T-helper 22 cell (primary cell): Measurements from ENCODE around the gene MAPT.
"Not testable (repeated sequence)": the region's sequence is repeated elsewhere in the genome, so short reads cannot be mapped to it uniquely, and the experiment has no call there.

Experiments
- DNase-seq: peaks from one replicate; pipeline ENCODE4 v3.0.0-alpha.2; 2020; ENCODE audit warnings: low read depth

Gene MAPT

GRCh38 chr17:45954914-45955313, 60.6 kb downstream of the MAPT start:
- DNase-seq, result no peak

- no peak for DNase-seq
Observed at GRCh38 chr17:45955326-45955725, 61.0 kb downstream of the MAPT start.

GRCh38 chr17:45956090-45956489, 61.7 kb downstream of the MAPT start:
- no peak for DNase-seq

GRCh38 chr17:45956746-45957145, 62.4 kb downstream of the MAPT start:
- not testable (repeated sequence) for DNase-seq

GRCh38 chr17:45958307-45958706, 64.0 kb downstream of the MAPT start:
- DNase-seq, result no peak

- no peak for DNase-seq
Observed at GRCh38 chr17:45958994-45959665, 64.8 kb downstream of the MAPT start.

GRCh38 chr17:45960311-45960710, 66.0 kb downstream of the MAPT start:
- no peak for DNase-seq

GRCh38 chr17:45961206-45961605, 66.9 kb downstream of the MAPT start:
- no peak for DNase-seq

GRCh38 chr17:45962221-45962972, 68.0 kb downstream of the MAPT start:
- no peak for DNase-seq

GRCh38 chr17:45963283-45963682, 68.9 kb downstream of the MAPT start:
- no peak for DNase-seq

- DNase-seq, result no peak
Observed at GRCh38 chr17:45963889-45964288, 69.5 kb downstream of the MAPT start.

- no peak for DNase-seq
Observed at GRCh38 chr17:45964634-45965033, 70.3 kb downstream of the MAPT start.

GRCh38 chr17:45965812-45966211, 71.5 kb downstream of the MAPT start:
- DNase-seq, result no peak

- DNase-seq, result no peak
Observed at GRCh38 chr17:45966606-45967280, 72.4 kb downstream of the MAPT start.

GRCh38 chr17:45967378-45967777, 73.0 kb downstream of the MAPT start:
- no peak for DNase-seq

GRCh38 chr17:45968732-45969131, 74.4 kb downstream of the MAPT start:
- DNase-seq, result no peak

- no peak for DNase-seq
Observed at GRCh38 chr17:45969726-45970125, 75.4 kb downstream of the MAPT start.

- DNase-seq, result no peak
Observed at GRCh38 chr17:45970659-45971058, 76.3 kb downstream of the MAPT start.

- DNase-seq, result no peak
Observed at GRCh38 chr17:45971698-45972141, 77.4 kb downstream of the MAPT start.

- no peak for DNase-seq
Observed at GRCh38 chr17:45972531-45972930, 78.2 kb downstream of the MAPT start.

GRCh38 chr17:45973099-45973780, 78.9 kb downstream of the MAPT start:
- DNase-seq, result no peak
